Thoracic aorta (tissue), 2 donors: ENCODE measurements around the gene RNF222. TPM values are rescaled to one million over a fixed set of nuclear protein-coding genes. Genes with fewer than 3 reads are reported as not detected.
A peak's percentile ranks its signal among the peaks of the same experiment; 100 is the strongest.

Experiments used
- ATAC-seq: fragments of 150-250 bp; one replicate; pipeline ENCODE4 v1.8.0; 2017; ENCODE audit warnings: low read depth; ENCODE audit not compliant: insufficient number of reproducible peaks, low FRiP score
- DNase-seq: peaks from one replicate; pipeline ENCODE4 v3.0.0-alpha.2; 2020; ENCODE audit warnings: low spot score
- H3K27ac ChIP-seq, 2 donors: fragments of 200-600 bp; sonication (generic); 1 replicate in 1 of 2; 2 replicates in 1 of 2; pipeline ENCODE4 v1.5.1; 2016; ENCODE audit warnings: mild to moderate bottlenecking in 2 of 2, moderate library complexity in 2 of 2
- H3K27me3 ChIP-seq: fragments of 200-600 bp; sonication (generic); replicated peaks from 2 replicates; pipeline ENCODE4 v1.6.0; 2016; ENCODE audit warnings: mild to moderate bottlenecking; ENCODE audit not compliant: insufficient read depth
- H3K36me3 ChIP-seq: fragments of 200-600 bp; sonication (generic); one replicate; pipeline ENCODE4 v1.5.1; 2016
- H3K4me1 ChIP-seq, 2 donors: fragments of 200-600 bp; sonication (generic); 1 replicate in 1 of 2; 2 replicates in 1 of 2; pipeline versions ENCODE4 v1.5.1 to v1.6.0; 2016; ENCODE audit warnings: low read depth in 2 of 2, mild to moderate bottlenecking in 1 of 2; ENCODE audit not compliant: control insufficient read depth in 1 of 2
- H3K4me3 ChIP-seq: fragments of 200-600 bp; sonication (generic); 2 replicates; pipeline ENCODE4 v1.5.1; 2016; ENCODE audit warnings: mild to moderate bottlenecking
- H3K9me3 ChIP-seq: fragments of 200-600 bp; sonication (generic); 2 replicates; pipeline ENCODE4 v1.5.1; 2016
- CTCF ChIP-seq: fragments of 200-600 bp; sonication (generic); IDR thresholded peaks from one replicate; pipeline ENCODE4 v1.5.1; 2019; ENCODE audit warnings: antibody characterized with exemption
- total RNA-seq, 2 donors: library from RNA; depleted of rRNA; stranded (reverse); fragments of >200 nt; gene quantifications; one replicate each; pipeline versions ENCODE4 v1.1.0 to v1.2.3, GENCODE V29; 2016

Gene RNF222
- total RNA-seq, 2 donors from 2014 or later: 0.56 TPM; not detected in 1

- Histone ChIP-seq H3K27me3 (no peaks in the 10 kb centered on the region), H3K9me3 (no peaks in the 10 kb centered on the region), H3K36me3 (no peaks in the 10 kb centered on the region), H3K4me1 (peaks cover 5 to 14% of the 10 kb centered on the region in 2 donors), H3K4me3 (no peak overlapping the region), H3K27ac (peak overlapping the region in 1 of 2 donors; percentile 14)
- no peak for ATAC-seq
- no peak for TF ChIP-seq CTCF
- no peak for DNase-seq
Measured at GRCh38 chr17:8420041-8420934, 22.7 kb upstream of the RNF222 start.

GRCh38 chr17:8419305-8419704 is 21.7 kb upstream of the RNF222 start:
- H3K27me3 ChIP-seq: no peaks in the 10 kb centered on the region
- H3K4me3 ChIP-seq: no peak overlapping the region
- no peak for TF ChIP-seq CTCF
- H3K4me1 ChIP-seq: peaks cover 5 to 14% of the 10 kb centered on the region in 2 donors
- H3K36me3 ChIP-seq: no peaks in the 10 kb centered on the region
- no peaks in the 10 kb centered on the region for H3K9me3 ChIP-seq
- ATAC-seq: no peak
- H3K27ac ChIP-seq: no peak overlapping the region
- no peak for DNase-seq

- TF ChIP-seq CTCF: no peak
- ATAC-seq (no peak), DNase-seq (no peak)
- no peaks in the 10 kb centered on the region for H3K27me3 ChIP-seq
- peaks cover 5 to 14% of the 10 kb centered on the region in 2 donors for H3K4me1 ChIP-seq
- no peaks in the 10 kb centered on the region for H3K9me3 ChIP-seq
- H3K36me3 ChIP-seq: no peaks in the 10 kb centered on the region
- H3K4me3 ChIP-seq: no peak overlapping the region
- H3K27ac ChIP-seq: no peak overlapping the region
Measured at GRCh38 chr17:8418471-8418870, 20.8 kb upstream of the RNF222 start.

GRCh38 chr17:8417806-8418205 is 20.2 kb upstream of the RNF222 start:
- Histone ChIP-seq H3K9me3 (no peaks in the 10 kb centered on the region), H3K27ac (no peak overlapping the region), H3K27me3 (no peaks in the 10 kb centered on the region), H3K4me1 (peaks cover 5 to 14% of the 10 kb centered on the region in 2 donors), H3K36me3 (no peaks in the 10 kb centered on the region), H3K4me3 (no peak overlapping the region)
- DNase-seq (no peak), ATAC-seq (no peak)
- TF ChIP-seq CTCF: no peak

- no peak for TF ChIP-seq CTCF
- peaks cover 4 to 5% of the 10 kb centered on the region in 2 donors for H3K4me1 ChIP-seq
Measured at GRCh38 chr17:8413938-8414337, 16.3 kb upstream of the RNF222 start.

More at GRCh38 chr17:8413938-8414337, 16.3 kb upstream of the RNF222 start:
- no peak overlapping the region for H3K4me3 ChIP-seq
- H3K27me3 ChIP-seq: no peaks in the 10 kb centered on the region
- no peak overlapping the region for H3K27ac ChIP-seq
- H3K36me3 ChIP-seq: no peaks in the 10 kb centered on the region
- H3K9me3 ChIP-seq: no peaks in the 10 kb centered on the region
- ATAC-seq (no peak), DNase-seq (no peak)
